CD14-positive monocyte (primary cell): ENCODE measurements around the gene HS3ST2. TPM values are rescaled to one million over a fixed set of nuclear protein-coding genes. Genes with fewer than 3 reads are reported as not detected.
A peak's percentile ranks its signal among the peaks of the same experiment; 100 is the strongest.
"Not testable (repeated sequence)": the region's sequence is repeated elsewhere in the genome, so short reads cannot be mapped to it uniquely, and the experiment has no call there.

Experiments
- DNase-seq, 3 donors: peaks; one replicate each; pipeline ENCODE4 v3.0.0-alpha.2; 2011 to 2022
- H2AFZ ChIP-seq: 2 replicates; pipeline ENCODE4 v1.6.0; 2012; ENCODE audit warnings: mild to moderate bottlenecking, low read depth, low read length, inconsistent platforms; ENCODE audit not compliant: insufficient read depth, poor library complexity, severe bottlenecking
- H3K27ac ChIP-seq, 2 donors: 1 replicate in 1 of 2; 2 replicates in 1 of 2; pipeline ENCODE4 v1.5.1; 2012 to 2013; ENCODE audit warnings: low read length in 2 of 2, control low read depth in 1 of 2, inconsistent platforms in 1 of 2, low read depth in 1 of 2, mild to moderate bottlenecking in 1 of 2
- H3K27me3 ChIP-seq, 2 donors: one replicate each; pipeline versions ENCODE4 v1.6.0 to v1.6.1; 2011 to 2013; ENCODE audit warnings: low read length in 2 of 2; ENCODE audit not compliant: control insufficient read depth in 2 of 2, insufficient read depth in 2 of 2
- H3K36me3 ChIP-seq, 2 donors: replicated peaks in 1 of 2; 1 replicate in 1 of 2; 2 replicates in 1 of 2; pipeline versions ENCODE4 v1.5.1 to v1.6.1; 2012 to 2013; ENCODE audit warnings: low read length in 2 of 2, control low read depth in 1 of 2, inconsistent platforms in 1 of 2, mild to moderate bottlenecking in 1 of 2; ENCODE audit not compliant: insufficient read depth in 2 of 2, control insufficient read depth in 1 of 2
- H3K4me1 ChIP-seq, 2 donors: 1 replicate in 1 of 2; 2 replicates in 1 of 2; pipeline versions ENCODE4 v1.5.1 to v1.6.1; 2012 to 2013; ENCODE audit warnings: low read length in 2 of 2, control low read depth in 1 of 2, inconsistent platforms in 1 of 2, mild to moderate bottlenecking in 1 of 2, moderate library complexity in 1 of 2; ENCODE audit not compliant: insufficient read depth in 2 of 2, control insufficient read depth in 1 of 2
- H3K4me2 ChIP-seq: replicated peaks from 2 replicates; pipeline ENCODE3; 2012; ENCODE audit warnings: low read length, moderate library complexity, mild to moderate bottlenecking; ENCODE audit not compliant: poor library complexity, severe bottlenecking; ENCODE audit errors: extremely low read depth
- H3K4me3 ChIP-seq, 3 experiments: fragments of 200-600 bp in 1 of 3; sonication (generic) in 1 of 3; replicated peaks in 1 of 3; 1 replicate in 2 of 3; 2 replicates in 1 of 3; pipeline ENCODE4 v1.5.1; 2011 to 2013; ENCODE audit warnings: low read length in 3 of 3, mild to moderate bottlenecking in 3 of 3, control low read depth in 2 of 3, low read depth in 2 of 3, inconsistent platforms in 1 of 3, moderate library complexity in 1 of 3
- H3K79me2 ChIP-seq: 2 replicates; pipeline ENCODE4 v1.6.0; 2012; ENCODE audit warnings: mild to moderate bottlenecking, control low read depth, inconsistent platforms, low read length, moderate library complexity; ENCODE audit not compliant: insufficient read depth
- H3K9ac ChIP-seq: 2 replicates; pipeline ENCODE4 v1.6.0; 2017; ENCODE audit warnings: low read length, mild to moderate bottlenecking; ENCODE audit not compliant: insufficient read depth, poor library complexity, severe bottlenecking
- H3K9me3 ChIP-seq, 2 donors: replicated peaks in 1 of 2; 1 replicate in 1 of 2; 2 replicates in 1 of 2; pipeline versions ENCODE4 v1.5.1 to v1.6.1; 2012 to 2013; ENCODE audit warnings: low read length in 2 of 2, control low read depth in 1 of 2; ENCODE audit not compliant: control insufficient read depth in 1 of 2, insufficient read depth in 1 of 2
- H4K20me1 ChIP-seq: 2 replicates; pipeline ENCODE4 v1.6.0; 2012; ENCODE audit warnings: mild to moderate bottlenecking, low read length, control low read depth, moderate library complexity; ENCODE audit not compliant: insufficient read depth
- H3K27ac Mint-ChIP-seq, 7 donors: one replicate each; pipeline ENCODE4 v1.8.0; 2020; ENCODE audit warnings: mild to moderate bottlenecking in 7 of 7, mixed read lengths in 7 of 7, moderate library complexity in 6 of 7, inconsistent platforms in 2 of 7
- H3K27me3 Mint-ChIP-seq, 3 donors: one replicate each; pipeline ENCODE4 v1.8.0; 2021 to 2022; ENCODE audit warnings: low read depth in 3 of 3, mild to moderate bottlenecking in 3 of 3, mixed read lengths in 3 of 3, moderate library complexity in 3 of 3, inconsistent platforms in 1 of 3
- H3K36me3 Mint-ChIP-seq, 2 donors: one replicate each; pipeline ENCODE4 v1.8.0; 2020; ENCODE audit warnings: mixed read lengths in 2 of 2, inconsistent platforms in 1 of 2, mild to moderate bottlenecking in 1 of 2
- H3K4me1 Mint-ChIP-seq: one replicate; pipeline ENCODE4 v1.8.0; 2020; ENCODE audit warnings: mild to moderate bottlenecking, mixed read lengths
- H3K4me3 Mint-ChIP-seq, 2 donors: one replicate each; pipeline ENCODE4 v1.8.0; 2020; ENCODE audit warnings: mild to moderate bottlenecking in 2 of 2, mixed read lengths in 2 of 2, moderate library complexity in 1 of 2
- H3K9me3 Mint-ChIP-seq, 7 donors: one replicate each; pipeline ENCODE4 v1.8.0; 2020 to 2022; ENCODE audit warnings: mixed read lengths in 7 of 7, mild to moderate bottlenecking in 6 of 7, moderate library complexity in 6 of 7, inconsistent platforms in 2 of 7
- CTCF ChIP-seq: fragments of 200-600 bp; IDR thresholded peaks from one replicate; pipeline ENCODE4 v1.8.0; 2022; ENCODE audit warnings: antibody characterized with exemption, mild to moderate bottlenecking
- WGBS: methylation state at CpG from one replicate; pipeline ENCODE4 v1.1.5; 2013; ENCODE audit warnings: missing lambda C conversion rate; ENCODE audit not compliant: insufficient coverage; 5-methylcytosine and 5-hydroxymethylcytosine counted together
- intact Hi-C, 2 donors: fragments of 100-400 bp; cut with micrococcal nuclease; formaldehyde crosslinking; loops; one replicate each; pipeline versions ENCODE4 v1.15.0 to v1.15.1; 2023
- polyA plus RNA-seq, 3 donors: library from polyadenylated mRNA; depleted of rRNA in 1 of 3; unstranded in 2 of 3; stranded (reverse) in 1 of 3; fragments of 300-500 nt in 2 of 3; fragments of >200 nt in 1 of 3; fragmentation: Illumina TruSeq in 2 of 3; gene quantifications; 1 replicate in 2 of 3; 2 replicates in 1 of 3; pipeline ENCODE4 v1.2.3, GENCODE V29; 2012 to 2021

Gene HS3ST2
- polyA plus RNA-seq, 3 donors: not detected

- TF ChIP-seq CTCF: peak; percentile 92
- intact Hi-C loops: loop anchor here (5.0 to 10.0 kb wide), 3 partner anchors 163 to 536 kb away; no protein-coding TSS in a partner anchor
- Histone ChIP-seq H3K4me2 (no peak overlapping the region), H3K27me3 (peaks cover 3 to 15% of the 10 kb centered on the region in 2 donors), H4K20me1 (no peaks in the 10 kb centered on the region), H3K27ac (no peak overlapping the region), H3K4me1 (no peaks in the 10 kb centered on the region), H3K9ac (no peak overlapping the region), H3K79me2 (no peaks in the 10 kb centered on the region), H3K4me3 (no peak overlapping the region), H3K36me3 (no peaks in the 10 kb centered on the region), H2AFZ (no peak overlapping the region), H3K9me3 (no peaks in the 10 kb centered on the region)
- WGBS: 0% methylated on average over 5 of the region's 10 CpGs
- peak; percentile 12 to 60 (median 44) for DNase-seq
- Mint-ChIP-seq H3K9me3 (no peaks in the 10 kb centered on the region), H3K4me3 (no peak overlapping the region), H3K27me3 (peaks cover 8 to 17% (median 14%) of the 10 kb centered on the region in 3 donors), H3K27ac (no peak overlapping the region), H3K4me1 (no peaks in the 10 kb centered on the region), H3K36me3 (no peaks in the 10 kb centered on the region)
These were observed 84.9 kb downstream of the HS3ST2 start for GRCh38 chr16:22898874-22899348.

DNA sequence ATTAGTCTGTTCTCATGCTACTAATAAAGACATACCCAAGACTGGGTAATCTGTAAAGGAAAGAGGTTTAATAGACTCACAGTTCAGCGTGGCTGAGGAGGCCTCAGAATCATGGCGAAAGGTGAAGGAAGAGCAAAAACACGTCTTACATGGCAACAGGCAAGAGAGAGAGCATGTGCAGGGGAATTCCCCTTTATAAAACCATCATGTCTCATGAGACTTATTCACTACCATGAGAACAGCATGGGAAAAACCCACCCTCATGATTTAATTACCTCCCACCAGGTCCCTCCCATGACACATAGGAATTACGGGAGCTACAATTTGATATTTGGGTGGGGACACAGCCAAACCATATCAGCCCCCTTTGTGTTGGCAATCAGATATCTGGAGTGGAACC, 85.6 kb downstream of the HS3ST2 start:
- not testable (repeated sequence) for H3K9me3 Mint-ChIP-seq, H2AFZ ChIP-seq, H3K4me1 Mint-ChIP-seq, H3K4me3 ChIP-seq, H3K4me2 ChIP-seq, H3K27ac ChIP-seq, H3K79me2 ChIP-seq, H3K4me1 ChIP-seq, H3K27ac Mint-ChIP-seq, H4K20me1 ChIP-seq, H3K9me3 ChIP-seq, H3K9ac ChIP-seq, H3K36me3 ChIP-seq, H3K4me3 Mint-ChIP-seq, H3K36me3 Mint-ChIP-seq
- intact Hi-C loops: loop anchor here (5.0 to 10.0 kb wide), 3 partner anchors 163 to 535 kb away; no protein-coding TSS in a partner anchor
- peaks cover 3 to 19% of the 10 kb centered on the region in 2 donors for H3K27me3 ChIP-seq
- no CpG with 5 or more reads among the region's 4 CpGs for WGBS
- DNase-seq: peak in 1 of 3 donors; percentile 16
- peaks cover 8 to 13% (median 8%) of the 10 kb centered on the region in 3 donors for H3K27me3 Mint-ChIP-seq
